ENCODE results near the gene IQSEC1.

Gene IQSEC1

DNA sequence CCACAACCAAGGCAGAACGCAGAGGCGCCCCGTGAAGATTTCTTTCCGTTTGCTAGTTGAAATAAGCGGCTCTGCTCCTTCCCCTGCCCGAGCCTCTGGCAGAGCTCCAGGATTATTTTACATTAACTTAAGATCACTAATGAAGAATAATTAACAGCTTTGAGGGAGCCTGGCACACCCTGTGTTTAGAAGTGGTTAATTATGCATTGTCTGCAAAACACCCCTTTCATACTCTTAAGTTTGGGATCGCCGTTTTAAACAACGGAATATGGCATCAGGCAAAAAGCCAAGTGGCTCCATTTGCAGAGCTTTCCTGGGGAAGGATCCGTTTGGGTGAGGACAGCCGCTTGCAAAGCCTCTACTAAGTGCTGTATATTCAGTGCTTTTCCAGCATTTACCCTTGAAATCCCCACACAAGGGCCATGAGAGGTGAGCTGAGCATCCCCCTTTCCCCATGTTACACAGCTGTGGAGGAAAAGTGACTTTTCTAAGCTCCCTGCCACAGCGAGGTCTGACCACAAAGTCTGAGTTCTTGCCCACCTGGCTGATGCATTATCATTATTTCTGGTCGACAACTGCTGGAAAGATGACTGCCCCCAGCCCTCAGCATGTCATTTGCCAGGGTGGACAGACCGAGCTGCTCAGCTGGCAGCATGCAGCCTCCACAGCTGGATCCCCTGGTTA, 33.9 kb downstream of the IQSEC1 start:
- no peak for FAIRE-seq
- no peak for TF ChIP-seq POLR2A (IDR thresholded peaks at IDR 0.05; ENCODE audit: low read depth, low read length)
- no peak for DNase-seq (ENCODE audit: insufficient read length, low spot score)

DNA sequence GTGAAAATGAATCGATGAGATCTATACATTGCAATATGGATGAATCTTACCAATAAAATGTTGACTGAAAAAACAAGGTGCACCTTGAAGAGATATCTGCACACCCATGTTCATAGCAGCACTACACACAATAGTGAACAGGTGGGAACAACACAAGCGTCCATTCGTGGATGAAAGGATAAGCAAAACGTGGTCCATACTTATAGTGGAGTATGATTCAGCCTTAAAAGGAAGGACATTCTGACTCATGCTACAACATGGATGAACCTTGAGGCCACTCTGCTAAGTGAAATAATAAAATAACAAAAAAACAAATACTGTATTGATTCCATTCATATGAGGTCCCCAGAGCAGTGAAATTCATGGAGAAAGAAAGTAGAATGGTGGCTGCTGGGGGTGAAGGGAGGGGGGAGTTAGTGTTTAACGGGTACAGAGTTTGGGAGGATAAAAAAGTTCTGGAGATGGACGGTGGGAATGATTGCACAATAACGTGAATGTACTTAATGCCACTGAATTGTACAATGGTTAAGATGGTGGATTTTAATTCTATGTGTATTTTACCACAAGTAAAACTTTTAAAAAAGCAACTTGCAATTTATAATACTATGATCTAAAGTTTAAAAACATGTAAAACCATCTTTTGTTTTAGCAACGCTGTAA, 35.6 kb downstream of the IQSEC1 start:
- no peak for TF ChIP-seq POLR2A (IDR thresholded peaks at IDR 0.05; ENCODE audit: low read depth, low read length)
- no peak for FAIRE-seq
- DNase-seq (ENCODE audit: insufficient read length, low spot score): no peak

GRCh38 chr3:13034861-13035260, 38.4 kb downstream of the IQSEC1 start:
- no peak for DNase-seq (ENCODE audit: insufficient read length, low spot score)
- no peak for TF ChIP-seq POLR2A (IDR thresholded peaks at IDR 0.05; ENCODE audit: low read depth, low read length)
- FAIRE-seq: no peak

- DNase-seq (ENCODE audit: insufficient read length, low spot score) (no peak), FAIRE-seq (no peak)
- no peak for TF ChIP-seq POLR2A (IDR thresholded peaks at IDR 0.05; ENCODE audit: low read depth, low read length)
Observed at GRCh38 chr3:13034109-13034800, 39.0 kb downstream of the IQSEC1 start.

DNA sequence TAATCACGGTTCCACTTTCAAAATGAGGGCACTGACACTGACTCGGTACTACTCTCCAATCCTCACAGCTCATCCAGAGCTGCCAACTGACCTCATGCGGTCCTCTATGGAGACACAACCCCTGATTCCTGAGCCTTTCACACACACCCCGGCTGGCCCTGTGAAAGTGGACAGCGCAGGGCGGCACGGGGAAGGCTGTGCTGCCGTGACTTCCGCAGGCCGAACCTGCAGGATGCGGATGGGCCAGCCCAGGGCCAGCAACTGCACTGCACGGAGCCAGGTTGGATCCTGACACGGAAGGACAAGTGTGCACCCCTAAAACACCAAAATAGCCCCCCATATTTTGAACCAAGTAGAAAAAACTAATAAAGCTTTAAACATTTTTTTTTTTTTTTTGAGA, 41.0 kb downstream of the IQSEC1 start:
- TF ChIP-seq POLR2A (IDR thresholded peaks at IDR 0.05; ENCODE audit: low read depth, low read length): no peak
- DNase-seq (ENCODE audit: insufficient read length, low spot score) (no peak), FAIRE-seq (no peak)

DNA sequence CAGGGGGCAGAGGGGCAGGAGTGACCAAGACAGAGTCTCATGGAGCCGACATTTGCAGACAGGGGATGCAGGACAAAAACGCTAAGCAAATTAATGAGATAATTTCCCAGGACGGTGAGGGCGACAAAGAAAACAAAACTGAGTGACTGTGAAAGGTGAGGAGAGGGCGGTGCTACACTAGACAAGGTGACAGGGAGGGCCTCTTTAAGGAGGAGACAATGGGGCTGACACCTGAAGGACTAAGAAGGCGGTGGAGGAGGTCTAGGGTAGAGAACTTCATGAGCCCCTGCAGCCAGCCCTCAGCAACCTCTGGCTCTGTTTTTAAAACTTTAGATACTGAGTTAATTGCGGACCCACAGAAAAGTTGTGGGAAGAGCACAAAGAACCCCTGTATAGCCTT, 41.6 kb downstream of the IQSEC1 start:
- DNase-seq (ENCODE audit: insufficient read length, low spot score) (no peak), FAIRE-seq (no peak)
- no peak for TF ChIP-seq POLR2A (IDR thresholded peaks at IDR 0.05; ENCODE audit: low read depth, low read length)

GRCh38 chr3:13030684-13031083, 42.5 kb downstream of the IQSEC1 start:
- FAIRE-seq (no peak), DNase-seq (ENCODE audit: insufficient read length, low spot score) (no peak)
- TF ChIP-seq POLR2A (IDR thresholded peaks at IDR 0.05; ENCODE audit: low read depth, low read length): no peak

DNA sequence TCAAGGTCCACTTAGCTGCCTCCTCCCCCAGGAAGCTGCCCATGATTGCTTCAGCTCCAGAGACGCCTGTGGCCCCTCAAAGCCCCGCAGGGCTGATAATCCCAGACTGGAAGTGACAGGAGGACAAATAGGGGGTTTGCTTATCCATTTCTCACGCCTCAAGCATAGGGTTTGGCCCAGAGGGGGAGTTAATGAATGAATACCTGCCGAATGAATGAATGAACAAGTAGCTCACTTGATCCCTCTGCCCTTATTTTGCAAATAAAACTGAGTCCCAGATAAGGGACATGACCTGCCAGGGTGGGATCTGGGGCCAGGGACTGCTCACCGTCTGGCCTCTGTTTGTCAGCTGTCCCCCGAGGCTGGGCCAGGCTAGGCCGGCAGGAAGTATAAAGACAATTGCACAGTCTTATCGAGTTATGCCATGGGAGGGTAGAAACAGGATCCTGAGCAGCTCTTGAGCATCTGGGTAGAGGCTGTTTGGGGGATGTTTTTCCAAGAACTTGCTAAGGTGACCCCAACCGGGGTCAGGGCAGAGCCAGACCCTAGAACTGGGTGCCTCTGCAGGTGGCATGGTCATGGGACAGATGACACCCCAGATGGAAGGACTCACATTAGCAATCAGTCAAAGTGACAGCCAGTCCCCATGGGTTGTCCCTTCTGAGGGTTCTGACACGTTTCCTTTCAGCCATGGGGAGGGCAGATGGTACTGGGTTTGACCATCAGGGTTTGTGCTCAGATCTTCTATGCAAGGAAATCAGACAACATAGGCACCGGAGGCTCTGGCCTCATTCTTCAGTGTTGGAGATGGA, 45.0 kb downstream of the IQSEC1 start:
- DNase-seq (ENCODE audit: insufficient read length, low spot score): no peak
- TF ChIP-seq POLR2A (IDR thresholded peaks at IDR 0.05; ENCODE audit: low read depth, low read length): no peak
- FAIRE-seq: no peak

GRCh38 chr3:13027154-13027553, 46.1 kb downstream of the IQSEC1 start:
- FAIRE-seq: no peak
- no peak for DNase-seq (ENCODE audit: insufficient read length, low spot score)
- TF ChIP-seq POLR2A (IDR thresholded peaks at IDR 0.05; ENCODE audit: low read depth, low read length): no peak

DNA sequence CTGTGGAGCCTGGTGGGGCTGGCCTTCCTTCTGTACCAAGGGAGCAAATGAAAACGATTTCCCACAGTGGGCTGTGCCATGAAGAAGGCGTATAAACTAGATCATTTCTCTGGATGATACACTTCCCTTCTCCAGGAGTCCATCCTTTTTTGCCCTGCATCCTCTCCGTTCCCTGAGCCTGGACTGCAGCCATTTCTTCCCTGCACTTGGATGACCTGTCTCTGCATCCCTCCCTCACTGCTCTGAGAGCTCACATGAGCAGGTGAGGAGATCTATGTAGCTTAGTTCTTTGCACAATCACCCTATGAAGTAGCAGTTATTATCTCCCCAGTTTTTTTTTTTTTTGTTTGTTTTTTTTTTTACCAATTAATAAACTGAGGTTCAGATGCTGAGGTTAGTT, 46.7 kb downstream of the IQSEC1 start:
- DNase-seq (ENCODE audit: insufficient read length, low spot score): no peak
- no peak for FAIRE-seq
- no peak for TF ChIP-seq POLR2A (IDR thresholded peaks at IDR 0.05; ENCODE audit: low read depth, low read length)

GRCh38 chr3:13025778-13026518, 47.3 kb downstream of the IQSEC1 start:
- no peak for TF ChIP-seq POLR2A (IDR thresholded peaks at IDR 0.05; ENCODE audit: low read depth, low read length)
- no peak for FAIRE-seq
- DNase-seq (ENCODE audit: insufficient read length, low spot score): no peak

DNA sequence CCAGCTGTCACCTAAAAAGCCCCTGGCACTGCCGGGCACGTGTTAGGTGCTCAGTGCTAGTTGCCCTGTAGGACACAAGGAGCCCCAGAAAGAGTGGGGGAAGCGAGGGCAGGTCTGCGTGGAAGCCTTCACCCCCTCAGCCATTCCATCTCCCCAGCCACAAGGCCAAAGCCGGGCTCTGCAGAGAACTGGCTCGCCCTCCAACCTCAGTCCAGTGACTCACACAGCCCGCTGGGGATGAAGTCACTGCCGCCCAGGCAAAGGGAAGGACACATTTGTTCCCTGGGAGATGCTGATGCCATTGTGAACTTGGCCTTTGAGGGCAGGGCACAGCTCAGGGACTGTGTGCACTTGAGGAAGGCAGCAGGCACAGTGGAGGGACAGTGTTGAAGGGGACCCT, 48.1 kb downstream of the IQSEC1 start:
- TF ChIP-seq POLR2A (IDR thresholded peaks at IDR 0.05; ENCODE audit: low read depth, low read length): no peak
- FAIRE-seq (peak; percentile 70), DNase-seq (ENCODE audit: insufficient read length, low spot score) (peak; percentile 91)

- no peak for TF ChIP-seq POLR2A (IDR thresholded peaks at IDR 0.05; ENCODE audit: low read depth, low read length)
- no peak for FAIRE-seq
- no peak for DNase-seq (ENCODE audit: insufficient read length, low spot score)
Observed at GRCh38 chr3:13024765-13025065, 48.5 kb downstream of the IQSEC1 start.

Measured in H54 (cell line).